HL-60/S4 treated with retinoic acid at 250 ng/mL for 4 days and 3 days (cell line): ENCODE data around the gene ALAD.

Source experiments
- in situ Hi-C: fragments of 300-500 bp; cut with MboI; formaldehyde crosslinking; loops from 2 replicates; pipeline ENCODE4 v1.7.0; 2022; ENCODE audit warnings: low sequenced_read_pairs

The ALAD gene

DNA sequence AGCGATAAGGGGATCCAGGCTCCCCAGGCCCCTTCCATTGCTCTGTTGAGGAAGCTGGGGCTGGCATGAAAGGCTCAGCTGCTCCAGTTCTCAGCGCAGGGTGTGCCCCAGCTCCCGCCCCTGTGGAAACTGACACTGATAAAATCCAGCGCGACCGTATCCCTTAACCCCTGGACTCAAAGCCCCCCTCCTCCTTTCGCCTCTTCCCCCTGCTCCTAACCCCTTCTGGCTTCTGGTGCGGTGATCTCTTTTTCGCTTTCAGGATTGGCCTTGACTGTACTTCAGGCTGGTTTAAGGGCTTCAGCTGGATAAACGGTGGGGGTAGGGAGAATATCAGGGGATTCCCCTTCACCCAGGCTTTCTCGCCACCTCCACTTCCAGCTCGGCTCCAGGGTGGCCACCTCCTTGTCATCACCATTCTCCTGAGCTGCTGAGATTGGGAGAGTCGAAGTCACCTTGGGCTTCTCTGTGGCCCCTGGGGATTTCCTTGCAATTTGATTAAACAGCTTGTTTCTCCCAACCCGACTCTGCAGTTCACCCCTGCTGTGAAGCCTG is 50.9 kb downstream of the ALAD start:
- in situ Hi-C loops: no loop called here

DNA sequence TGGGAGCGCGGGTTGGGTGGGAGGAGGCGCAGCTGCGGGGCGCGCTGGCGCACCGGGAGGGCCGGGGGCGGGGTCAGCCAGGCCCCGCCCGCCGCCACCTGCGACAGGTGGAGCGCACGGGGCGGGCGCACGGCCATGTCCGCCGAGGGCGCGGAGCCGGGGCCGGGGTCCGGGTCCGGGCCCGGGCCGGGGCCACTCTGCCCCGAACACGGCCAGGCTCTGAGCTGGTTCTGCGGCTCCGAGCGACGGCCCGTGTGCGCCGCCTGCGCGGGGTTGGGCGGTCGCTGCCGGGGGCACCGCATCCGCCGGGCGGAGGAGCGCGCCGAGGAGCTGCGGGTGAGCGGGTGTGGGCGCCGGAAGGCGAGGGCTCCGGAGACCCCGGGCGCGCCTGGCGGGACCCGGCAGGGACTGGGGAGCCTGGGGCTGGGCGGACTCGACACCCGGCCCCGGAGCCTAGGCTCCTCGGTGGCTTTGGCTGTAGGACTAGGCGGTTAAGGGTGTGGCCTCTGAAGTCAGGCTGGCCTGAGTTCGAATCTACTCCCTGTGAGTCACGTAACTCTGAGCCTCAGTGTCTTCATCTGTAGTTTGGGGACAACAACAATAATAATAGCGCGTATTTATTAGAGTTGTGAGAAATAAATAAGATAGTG is 51.5 kb downstream of the ALAD start, which contains the start of gene BSPRY:
Gene BSPRY, plus strand, starts transcription at position 97 of the 650 bp plus-strand sequence. Its CDS starts 39 bp downstream, at position 136.
- in situ Hi-C loops: no loop called here

DNA sequence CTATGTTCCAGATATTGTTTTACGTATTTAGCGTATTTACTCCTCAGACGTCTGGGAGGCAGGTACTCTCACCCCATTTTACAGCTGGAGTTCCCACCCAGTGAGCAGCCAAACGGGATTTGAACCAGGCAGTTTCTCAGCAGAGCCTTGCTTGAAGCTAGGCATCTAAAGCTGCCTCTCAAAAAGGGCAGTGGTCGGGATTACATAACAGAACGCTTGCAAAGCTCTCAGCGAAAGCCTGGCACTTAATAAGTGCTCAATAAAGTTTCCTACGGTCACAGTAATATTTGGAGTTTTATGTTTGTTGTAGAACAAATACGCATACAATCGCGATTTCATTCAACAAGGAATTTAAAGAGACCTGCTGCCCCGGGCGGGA is 52.0 kb downstream of the ALAD start:
- in situ Hi-C loops: no loop called here

DNA sequence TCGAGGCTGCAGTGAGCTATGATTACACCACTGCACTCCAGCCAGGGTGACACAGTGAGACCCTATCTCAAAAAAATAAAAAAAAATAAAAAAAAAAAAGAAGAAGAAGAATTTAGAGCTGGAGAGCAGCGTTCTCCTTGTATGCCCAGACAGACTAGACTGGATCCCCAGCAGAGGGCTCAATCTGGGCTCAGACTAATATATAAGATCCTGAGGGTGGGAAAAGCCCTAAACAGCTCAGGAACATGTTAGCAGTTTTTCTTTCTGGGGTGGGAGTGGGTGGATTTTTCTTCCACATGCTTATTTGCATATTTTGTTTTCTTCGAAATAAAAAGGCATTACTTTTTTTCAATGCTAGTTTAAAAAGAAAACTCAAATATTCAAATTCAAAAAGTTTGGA is 52.6 kb downstream of the ALAD start:
- in situ Hi-C loops: no loop called here

DNA sequence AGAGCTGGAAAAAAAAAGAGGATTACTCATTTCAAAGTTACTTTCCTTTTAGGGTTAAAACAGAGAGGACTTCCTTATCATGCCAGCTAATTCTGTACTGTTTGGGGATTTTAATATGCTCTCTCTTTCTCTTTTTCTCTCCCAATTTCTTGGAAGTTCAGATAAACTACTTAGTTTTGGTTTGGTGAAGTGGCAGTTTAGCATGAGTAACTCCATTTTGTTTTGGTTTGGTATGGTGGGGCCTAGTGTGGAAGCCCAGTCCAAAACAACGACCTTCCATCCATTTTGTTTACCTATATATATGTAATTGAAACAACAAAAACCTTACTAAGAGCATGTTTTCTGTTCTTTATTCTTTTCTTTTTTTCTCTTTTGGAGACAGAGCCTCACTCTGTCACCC is 55.4 kb downstream of the ALAD start:
- in situ Hi-C loops: no loop called here

DNA sequence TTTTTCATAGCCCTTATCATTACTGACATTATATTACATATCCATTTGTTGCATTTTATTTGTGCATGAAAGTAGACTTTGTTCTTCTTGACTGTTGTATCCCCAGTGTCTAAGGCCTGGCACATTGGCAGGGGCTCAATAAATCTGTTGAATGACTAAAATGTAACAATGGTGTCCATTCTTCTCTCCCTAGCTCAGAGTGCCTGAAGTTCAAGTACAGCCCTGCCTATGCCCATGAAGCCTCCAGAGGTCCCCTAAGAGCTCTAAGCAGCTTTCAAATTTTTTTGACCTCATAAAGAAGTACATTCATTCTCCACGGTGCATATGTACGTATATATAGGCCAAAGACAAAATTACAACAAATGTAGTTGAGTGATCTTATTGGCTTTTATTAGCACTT is 55.9 kb downstream of the ALAD start:
- in situ Hi-C loops: no loop called here

DNA sequence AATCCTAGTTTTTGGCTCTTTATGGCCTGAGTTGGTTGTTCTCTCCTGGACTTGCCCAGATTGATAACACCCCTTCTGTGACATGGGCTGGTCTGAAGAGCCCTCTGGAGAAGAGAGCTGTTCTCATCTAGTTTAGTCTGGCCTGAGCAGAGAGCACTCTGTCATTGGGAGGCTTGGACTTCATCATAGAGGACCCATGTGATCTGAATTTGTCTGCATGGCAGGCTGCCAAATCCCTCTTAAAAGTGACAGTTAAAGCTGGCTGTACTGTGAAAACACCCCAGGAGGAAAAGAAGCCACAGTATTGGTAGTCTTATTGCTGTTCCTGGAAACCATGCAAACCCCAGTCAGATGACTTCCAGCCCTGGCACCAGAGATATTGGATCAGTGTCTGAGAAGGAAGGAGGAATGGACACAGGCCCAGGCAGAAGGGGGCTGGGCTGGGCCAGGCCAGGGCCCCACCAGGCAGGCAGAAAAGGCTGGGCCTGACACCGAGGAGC is 57.3 kb downstream of the ALAD start:
- in situ Hi-C loops: no loop called here

DNA sequence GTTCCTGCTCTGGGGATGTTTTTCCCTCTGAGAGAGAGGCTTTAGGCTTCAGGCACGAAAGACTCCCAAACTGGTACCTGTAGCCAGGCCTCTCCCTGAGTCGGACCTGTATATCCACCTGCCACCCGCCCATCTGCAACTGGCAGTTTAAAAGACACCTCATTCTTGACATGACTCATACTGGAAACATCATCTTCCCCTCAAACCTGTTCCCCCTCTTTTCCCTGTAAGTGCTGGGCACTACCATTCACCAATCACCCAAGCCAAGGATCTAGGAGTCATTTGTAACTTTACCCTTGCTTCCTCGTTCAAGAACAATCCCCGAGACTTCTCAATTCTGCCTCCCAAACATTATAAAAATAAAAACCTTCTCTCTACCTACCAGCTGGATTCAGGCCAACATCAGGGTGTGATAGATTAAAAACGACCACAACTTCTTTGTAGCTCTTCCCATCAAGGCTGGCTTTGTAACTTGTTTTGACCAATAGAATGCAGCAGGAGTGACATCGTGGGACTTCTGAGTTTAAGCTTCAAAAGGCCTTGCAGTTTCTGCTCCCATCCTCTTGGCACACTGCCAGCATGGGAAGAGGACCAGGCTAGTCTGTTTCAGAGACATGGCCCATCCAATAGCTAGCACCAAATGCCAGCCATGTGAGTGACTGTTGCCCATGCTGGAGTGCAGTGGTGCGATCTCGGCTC is 59.2 kb downstream of the ALAD start:
- in situ Hi-C loops: no loop called here

DNA sequence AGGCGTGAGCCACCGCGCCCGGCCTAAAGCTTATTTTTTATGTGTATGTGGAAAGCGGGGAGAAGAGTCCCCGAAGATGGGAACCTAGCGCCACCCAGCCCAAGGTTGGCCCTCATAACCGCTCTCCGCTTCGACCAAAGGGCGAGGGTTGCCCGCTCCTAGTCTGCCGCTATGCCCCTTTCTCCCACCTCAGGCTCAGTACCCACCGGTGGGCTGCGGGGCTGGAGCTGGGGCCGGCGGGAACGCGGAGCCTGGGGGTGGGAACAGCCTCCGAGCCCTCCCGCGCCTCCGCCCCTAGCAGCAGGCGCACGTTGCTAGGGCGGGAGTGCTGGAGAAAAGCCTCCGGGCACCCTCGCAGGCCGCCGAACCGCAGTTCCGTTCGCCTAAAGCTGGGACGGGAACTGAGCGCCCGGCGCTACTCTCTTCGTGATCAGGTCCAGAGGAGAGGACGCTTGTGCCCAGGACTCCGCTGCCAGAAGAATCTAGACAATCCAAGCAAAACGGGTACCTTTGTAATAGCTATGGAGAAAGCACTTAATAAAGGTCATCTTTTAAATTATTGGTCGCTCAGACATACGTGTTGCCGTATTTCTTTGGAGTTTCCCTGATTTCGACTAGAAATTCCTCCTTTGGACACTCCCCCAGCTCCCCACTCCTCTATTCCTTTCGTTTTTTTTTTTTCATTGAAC is 60.9 kb downstream of the ALAD start, which contains the start of gene WDR31:
Gene WDR31, minus strand, starts transcription at position 265 of the 689 bp plus-strand sequence. CDS start 8,253 bp downstream, outside the sequence.
- in situ Hi-C loops: no loop called here

DNA sequence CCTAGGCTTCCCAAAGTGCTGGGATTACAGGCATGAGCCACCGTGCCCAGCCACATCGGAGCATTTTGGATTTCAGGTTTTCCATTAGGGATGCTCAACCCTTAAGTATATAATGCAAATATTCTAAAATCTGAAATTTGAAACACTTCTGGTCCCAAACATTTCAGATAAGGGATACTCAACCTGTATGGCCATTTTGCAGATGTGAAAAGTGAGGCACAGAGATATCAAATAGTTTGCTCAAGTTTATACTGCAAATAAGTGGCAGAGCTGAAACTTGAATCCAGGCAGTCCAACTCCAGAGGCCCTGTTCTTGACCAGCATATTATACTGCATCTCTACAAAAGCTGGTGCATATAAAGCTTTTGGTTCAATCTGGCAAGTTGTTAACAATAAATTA is 63.4 kb downstream of the ALAD start:
- in situ Hi-C loops: no loop called here
